Anterior cingulate cortex (tissue), 58 donors: ENCODE data around the gene P2RX4.
"Not testable (repeated sequence)": the region's sequence is repeated elsewhere in the genome, so short reads cannot be mapped to it uniquely, and the experiment has no call there.

Experiments
- DNase-seq, 58 donors: peaks; one replicate each; lab custom pipeline; 2025; lab: John Stamatoyannopoulos, UW

Gene P2RX4

GRCh38 chr12:121187501-121187900, 22.4 kb upstream of the P2RX4 start:
- no peak for DNase-seq

GRCh38 chr12:121188227-121188626, 21.7 kb upstream of the P2RX4 start:
- no peak for DNase-seq

DNA sequence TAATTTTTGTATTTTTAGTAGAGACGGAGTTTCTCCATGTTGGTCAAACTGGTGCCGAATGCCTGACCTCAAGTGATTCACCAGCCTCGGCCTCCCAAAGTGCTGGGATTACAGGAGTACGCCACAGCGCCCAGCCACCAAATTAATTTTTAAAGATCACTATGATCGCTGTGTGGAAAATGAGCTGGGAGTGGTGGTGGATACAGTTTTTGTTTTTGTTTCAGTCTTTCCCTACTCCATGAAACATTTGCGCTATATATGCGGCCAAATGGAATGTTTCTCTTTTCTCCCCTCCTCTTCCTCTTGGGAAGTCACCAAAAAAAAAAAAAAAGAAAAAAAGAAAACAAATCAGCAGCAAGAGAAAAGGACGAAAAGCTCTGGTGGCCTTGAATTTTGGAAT, 20.8 kb upstream of the P2RX4 start:
- DNase-seq: no peak

- DNase-seq: no peak
These were observed 20.2 kb upstream of the P2RX4 start for GRCh38 chr12:121189619-121190155.

DNA sequence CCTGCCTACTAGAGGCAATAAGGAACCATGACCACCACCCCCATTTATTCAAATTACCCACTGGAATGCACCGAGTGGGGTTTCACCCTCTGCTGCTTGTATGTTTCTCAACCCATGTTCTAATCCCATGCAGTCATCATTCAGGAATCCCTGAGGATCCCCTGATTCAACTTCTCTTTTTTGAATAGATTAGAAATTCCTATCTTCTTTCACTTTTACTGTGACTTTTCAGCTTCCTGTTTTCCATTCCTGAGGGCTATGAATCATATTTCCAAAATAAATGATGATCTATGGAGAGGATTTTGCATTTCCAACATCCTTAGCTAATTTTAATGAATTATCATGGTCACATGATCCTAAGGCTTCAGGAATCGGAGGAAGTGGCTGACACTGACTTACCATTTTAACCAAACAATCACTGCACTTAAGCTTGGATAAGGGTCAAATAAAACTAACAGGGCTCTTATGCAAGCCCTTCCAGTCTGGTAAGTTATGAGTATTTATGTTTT, 19.4 kb upstream of the P2RX4 start:
- DNase-seq: no peak

- DNase-seq: no peak
These were observed 18.8 kb upstream of the P2RX4 start for GRCh38 chr12:121191151-121191550.

DNA sequence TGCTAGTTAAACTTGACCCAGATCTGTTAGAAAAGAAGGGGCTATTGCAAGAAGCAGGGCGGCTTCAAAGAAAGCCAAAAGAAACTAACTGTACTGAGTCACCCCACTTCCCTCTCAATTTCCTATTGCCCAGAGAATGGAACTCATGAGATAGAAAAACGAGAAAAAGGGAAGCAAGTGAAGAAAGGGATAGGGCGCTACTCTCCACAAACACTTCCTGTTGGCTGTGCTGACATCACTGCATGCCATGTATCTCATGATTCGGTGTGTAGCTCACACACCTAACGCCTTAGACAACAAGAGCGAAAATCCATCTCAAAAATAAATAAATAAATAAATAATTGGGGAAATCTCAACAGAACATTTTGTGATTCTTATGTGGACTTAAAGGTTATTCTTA, 13.0 kb upstream of the P2RX4 start:
- DNase-seq: peak in 2 of 58 donors; percentile 11 to 46

DNA sequence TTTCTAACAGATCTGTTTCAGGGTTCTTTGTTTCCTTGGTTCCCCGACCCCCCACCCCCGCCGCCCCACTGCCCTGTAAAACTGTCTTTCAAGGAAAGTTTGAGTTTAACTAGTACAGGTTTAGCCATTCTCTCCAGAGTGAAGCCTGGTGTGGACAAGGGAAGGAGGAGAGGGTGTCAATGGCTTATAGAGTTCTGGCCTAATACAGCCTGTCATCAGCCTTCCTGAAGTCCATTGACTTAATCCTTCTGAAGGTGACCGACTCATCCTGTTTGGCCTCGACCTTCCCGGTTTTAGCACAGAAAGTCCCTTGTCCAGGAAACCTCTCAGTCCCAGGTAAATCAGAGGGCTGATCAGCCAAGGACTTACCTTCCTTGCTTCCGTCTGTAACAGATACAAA, 11.0 kb upstream of the P2RX4 start:
- DNase-seq: no peak

- DNase-seq: not testable (repeated sequence)
These were observed 8.8 kb upstream of the P2RX4 start for GRCh38 chr12:121201140-121201539.

- no peak for DNase-seq
These were observed 7.2 kb upstream of the P2RX4 start for GRCh38 chr12:121202407-121203355.

DNA sequence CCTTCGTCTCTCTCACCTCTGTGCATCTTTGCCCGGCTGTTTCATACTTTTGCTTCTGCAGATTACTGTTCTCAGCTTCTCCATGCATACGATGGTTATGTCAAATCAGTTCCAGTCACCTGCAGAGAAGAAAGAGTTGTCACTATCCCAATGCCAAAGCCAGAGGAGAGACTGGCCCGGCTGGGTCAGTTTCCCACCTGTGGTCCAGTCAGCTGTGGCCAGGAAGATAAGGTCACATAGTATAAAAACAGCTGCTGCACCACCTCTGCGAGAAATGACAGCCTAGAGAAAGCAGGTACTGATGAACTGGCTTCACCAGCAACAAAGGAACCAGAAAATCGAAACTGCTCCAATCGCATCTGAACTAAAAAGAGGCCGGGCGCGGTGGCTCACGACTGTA, 6.4 kb upstream of the P2RX4 start:
- DNase-seq: no peak

DNA sequence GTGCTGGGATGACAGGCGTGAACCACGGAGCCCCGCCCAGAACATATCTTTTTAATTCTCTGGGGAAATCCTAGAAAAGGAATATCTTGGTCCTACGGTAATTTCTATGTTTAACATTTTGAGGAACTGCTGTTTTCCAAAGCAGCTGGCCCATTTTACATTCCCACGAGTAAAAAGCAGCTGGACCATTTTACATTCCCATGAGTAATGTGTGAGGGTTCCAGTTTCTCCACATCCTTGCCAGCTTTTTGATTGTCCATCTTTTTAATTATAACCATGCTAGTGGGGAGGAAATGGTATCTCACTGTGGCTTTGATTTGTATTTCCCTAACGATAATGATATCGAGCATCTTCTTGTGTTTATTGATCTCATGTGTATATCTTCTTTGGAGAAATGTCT, 4.4 kb upstream of the P2RX4 start:
- no peak for DNase-seq

- not testable (repeated sequence) for DNase-seq
These were observed 1.4 kb upstream of the P2RX4 start for GRCh38 chr12:121208571-121208970.

DNA sequence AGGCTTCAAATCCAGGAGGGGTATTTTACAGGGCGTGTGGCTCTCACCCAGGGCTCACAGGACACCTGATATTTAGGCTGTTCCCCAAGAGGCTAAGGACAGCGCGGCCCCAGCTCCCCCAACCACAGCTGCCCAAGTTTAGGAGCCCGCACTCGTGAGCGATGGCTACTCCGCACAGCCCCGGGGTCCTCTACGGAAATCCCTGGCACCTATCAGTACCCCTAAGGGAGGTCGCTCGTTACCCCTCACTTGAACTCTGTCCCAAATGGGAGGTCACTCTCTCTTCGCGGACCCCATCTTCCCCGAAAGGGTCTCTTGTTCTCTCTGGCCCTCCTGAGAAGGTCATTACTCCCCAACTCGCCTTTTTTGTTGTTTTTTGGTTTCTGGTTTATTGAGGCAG, 708 bp upstream of the P2RX4 start:
- DNase-seq: no peak

DNA sequence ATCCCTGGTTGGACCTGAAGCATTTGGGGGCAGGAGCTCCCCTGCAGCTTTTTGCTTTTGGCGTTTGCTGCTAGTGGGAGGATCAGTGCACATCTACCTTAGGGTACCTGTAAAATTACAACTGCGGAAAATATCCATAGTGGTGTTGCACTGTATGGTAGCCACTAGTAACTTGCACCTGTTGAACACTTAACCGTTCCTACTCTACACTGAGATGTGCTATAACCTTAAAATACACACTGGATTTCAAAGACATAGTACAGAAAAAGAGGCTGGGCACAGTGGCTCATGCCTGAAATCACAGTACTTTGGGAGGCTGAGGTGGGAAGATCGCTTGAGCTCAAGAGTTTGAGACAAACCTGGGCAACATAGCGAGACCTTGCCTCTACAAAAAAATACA, 2.9 kb downstream of the P2RX4 start:
- no peak for DNase-seq

DNA sequence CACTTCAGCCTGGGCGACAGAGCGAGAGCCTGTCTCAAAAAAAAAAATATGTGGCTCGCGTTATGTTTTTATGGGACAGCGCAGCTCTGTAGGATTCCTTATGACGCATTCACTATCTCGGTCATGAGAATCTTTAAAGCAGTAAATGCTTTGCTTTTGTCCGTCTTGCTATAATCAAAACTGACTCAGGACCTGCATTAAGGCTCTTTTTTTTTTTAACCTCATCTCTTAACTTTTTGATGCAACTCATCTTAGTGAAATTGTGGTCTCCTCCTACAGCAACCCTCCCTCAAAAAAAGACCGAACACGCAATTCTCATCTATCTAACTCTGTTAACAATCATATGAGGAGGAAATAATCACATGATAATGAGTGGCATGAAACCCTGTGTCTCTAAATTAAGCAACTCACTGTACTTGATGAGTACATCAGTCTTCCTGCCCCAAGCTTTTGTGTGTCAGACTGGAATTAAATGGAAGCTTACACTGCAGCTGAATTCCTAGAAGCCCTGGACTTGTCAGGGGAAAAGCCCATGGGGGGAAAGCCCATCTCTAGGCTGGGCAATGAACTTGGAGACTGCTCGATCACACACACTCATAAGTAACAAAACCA, 4.3 kb downstream of the P2RX4 start:
- DNase-seq: no peak

DNA sequence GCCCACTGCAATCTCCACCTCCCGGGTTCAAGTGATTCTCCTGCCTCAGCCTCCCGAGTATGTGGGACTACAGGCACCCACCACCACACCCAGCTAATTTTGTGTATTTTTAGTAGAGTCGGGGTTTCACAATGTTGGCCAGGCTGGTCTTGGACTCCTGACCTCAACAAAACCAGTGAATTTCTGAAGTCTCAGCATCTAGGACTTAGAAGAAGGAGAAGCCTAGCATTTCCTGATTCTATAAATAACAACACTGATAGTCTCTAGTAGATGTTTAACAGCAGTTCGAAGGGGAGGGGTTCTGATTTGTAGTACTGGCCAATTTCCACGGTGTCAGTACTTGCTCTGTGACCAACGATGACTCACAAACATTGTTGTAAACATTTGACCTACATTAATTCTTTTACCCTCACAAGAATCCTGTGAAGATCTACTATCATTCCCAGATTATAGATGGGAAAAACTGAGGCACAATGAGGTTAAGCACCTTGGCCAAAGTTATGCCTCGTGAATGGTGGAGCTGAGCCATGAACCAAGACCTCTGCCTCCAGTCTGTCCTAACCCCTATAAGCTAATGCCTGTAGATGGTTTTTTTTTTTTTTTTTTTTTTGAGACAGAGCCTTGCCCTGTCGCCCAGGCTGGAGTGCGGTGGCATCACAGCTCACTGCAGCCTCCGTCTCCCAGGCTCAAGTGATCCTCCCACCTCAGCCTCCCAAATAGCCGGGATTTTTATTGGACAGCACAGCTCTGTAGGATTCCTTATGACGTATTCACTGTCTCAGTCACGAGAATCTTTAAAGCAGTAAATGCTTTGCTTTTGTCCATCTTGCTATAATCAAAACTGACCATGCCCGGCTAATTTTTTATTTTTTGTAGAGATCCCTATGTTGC, 5.2 kb downstream of the P2RX4 start:
- peak in 1 of 58 donors; percentile 9 for DNase-seq

DNA sequence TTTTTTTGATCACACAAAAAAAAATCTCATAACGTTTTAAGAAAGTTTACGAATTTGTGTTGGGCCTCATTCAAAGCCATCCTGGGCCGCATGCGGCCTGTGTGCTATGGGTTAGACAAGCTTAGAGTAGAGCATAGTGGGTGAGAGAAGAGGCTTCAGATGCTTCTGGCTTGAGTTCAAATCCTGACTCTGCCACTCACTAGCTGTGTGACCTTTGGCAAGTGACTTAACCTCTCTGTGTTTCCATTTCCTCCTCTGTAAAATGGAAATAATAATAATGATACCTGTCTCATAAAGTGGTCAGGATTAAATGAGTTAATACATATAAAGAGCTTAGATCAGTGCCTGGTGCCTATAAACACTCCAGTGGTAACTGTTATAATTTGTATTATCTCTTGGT, 6.2 kb downstream of the P2RX4 start:
- DNase-seq: no peak

- DNase-seq: no peak
These were observed 7.1 kb downstream of the P2RX4 start for GRCh38 chr12:121217063-121217462.

GRCh38 chr12:121217761-121218160, 7.8 kb downstream of the P2RX4 start:
- DNase-seq: no peak
